ENCODE measurements around the gene ELMOD3. TPM values are rescaled to one million over a fixed set of nuclear protein-coding genes. Genes with fewer than 3 reads are reported as not detected.

Gene ELMOD3
- total RNA-seq, 3 donors from 2014 or later, result 18.1 to 29.8 (median 23.0) TPM

- no peaks in the 10 kb centered on the region for H3K36me3 ChIP-seq (ENCODE audit: low read depth)
- TF ChIP-seq CTCF (IDR thresholded peaks at IDR 0.05), result no peak
- no peak for DNase-seq
Observed at GRCh38 chr2:85385746-85386145, 31.2 kb downstream of the ELMOD3 start.

DNA sequence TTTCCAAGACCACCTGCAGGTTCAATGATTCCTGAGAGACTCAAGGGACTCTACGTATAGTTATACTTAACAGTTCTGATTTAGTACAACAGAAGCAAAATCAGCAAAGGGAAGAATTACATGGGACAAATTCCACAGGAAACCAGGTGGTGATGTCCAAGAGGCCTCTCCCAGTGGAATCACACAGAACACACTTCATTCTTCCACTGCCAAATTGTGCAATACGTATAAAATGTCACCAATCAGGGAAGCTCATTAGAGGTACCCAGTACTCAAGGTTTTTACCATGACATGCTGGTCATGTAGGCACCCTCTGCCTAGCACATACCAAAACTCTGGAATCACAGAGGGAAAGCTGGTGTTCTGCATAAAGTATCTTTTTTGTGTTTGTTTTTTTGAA, 33.2 kb downstream of the ELMOD3 start:
- DNase-seq, result no peak
- no peak for ATAC-seq

More at GRCh38 chr2:85385746-85386145, 31.2 kb downstream of the ELMOD3 start:
- intact Hi-C loops (cut with DNase I, micrococcal nuclease), result no loop called here
- no peaks in the 10 kb centered on the region for H3K4me1 ChIP-seq (ENCODE audit: low read depth)
- ATAC-seq, result no peak
- H3K9me3 ChIP-seq, result no peaks in the 10 kb centered on the region
- no peak overlapping the region for H3K4me3 ChIP-seq

DNA sequence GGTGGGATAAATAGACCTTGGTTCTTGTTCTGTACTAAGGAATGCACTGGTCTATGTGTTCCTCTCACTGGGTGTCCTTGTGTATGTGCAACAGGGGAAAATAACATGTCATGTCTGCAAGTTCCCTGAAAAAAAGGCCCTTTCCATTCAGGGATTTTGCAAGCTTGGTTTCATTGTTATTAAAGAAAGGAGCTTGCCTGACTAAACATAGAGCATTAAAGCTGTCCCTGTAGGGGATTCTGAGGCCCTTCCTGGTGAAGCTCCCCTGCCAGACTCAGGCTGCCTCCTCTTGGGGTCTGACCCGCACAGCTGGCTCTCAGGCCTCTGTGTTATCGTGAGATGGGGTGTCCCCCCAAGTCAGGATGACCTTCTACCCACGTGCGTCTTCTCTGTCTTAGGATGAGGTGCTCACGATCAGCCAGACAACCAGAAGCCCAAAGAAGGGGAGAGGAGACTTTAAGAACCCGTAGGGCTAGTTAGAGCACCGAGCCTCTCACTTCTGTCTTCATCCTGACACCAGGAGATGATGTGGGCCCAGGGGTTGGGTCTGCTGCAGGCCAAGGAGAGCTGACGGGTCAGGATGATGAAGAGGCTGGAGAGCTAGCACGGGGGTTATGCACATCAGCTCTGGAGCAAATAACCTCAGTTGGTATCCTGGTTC, 34.4 kb downstream of the ELMOD3 start:
- intact Hi-C loops (cut with DNase I, micrococcal nuclease), result no loop called here
- no peak for TF ChIP-seq CTCF (IDR thresholded peaks at IDR 0.05)
- no peaks in the 10 kb centered on the region for H3K36me3 ChIP-seq (ENCODE audit: low read depth)

More for the DNA sequence above, 33.2 kb downstream of the ELMOD3 start:
- Histone ChIP-seq H3K4me1 (ENCODE audit: low read depth) (peaks cover 5% of the 10 kb centered on the region), H3K36me3 (ENCODE audit: low read depth) (no peaks in the 10 kb centered on the region), H3K9me3 (no peaks in the 10 kb centered on the region), H3K4me3 (no peak overlapping the region)
- no peak for TF ChIP-seq CTCF (IDR thresholded peaks at IDR 0.05)
- intact Hi-C loops (cut with DNase I, micrococcal nuclease), result no loop called here

DNA sequence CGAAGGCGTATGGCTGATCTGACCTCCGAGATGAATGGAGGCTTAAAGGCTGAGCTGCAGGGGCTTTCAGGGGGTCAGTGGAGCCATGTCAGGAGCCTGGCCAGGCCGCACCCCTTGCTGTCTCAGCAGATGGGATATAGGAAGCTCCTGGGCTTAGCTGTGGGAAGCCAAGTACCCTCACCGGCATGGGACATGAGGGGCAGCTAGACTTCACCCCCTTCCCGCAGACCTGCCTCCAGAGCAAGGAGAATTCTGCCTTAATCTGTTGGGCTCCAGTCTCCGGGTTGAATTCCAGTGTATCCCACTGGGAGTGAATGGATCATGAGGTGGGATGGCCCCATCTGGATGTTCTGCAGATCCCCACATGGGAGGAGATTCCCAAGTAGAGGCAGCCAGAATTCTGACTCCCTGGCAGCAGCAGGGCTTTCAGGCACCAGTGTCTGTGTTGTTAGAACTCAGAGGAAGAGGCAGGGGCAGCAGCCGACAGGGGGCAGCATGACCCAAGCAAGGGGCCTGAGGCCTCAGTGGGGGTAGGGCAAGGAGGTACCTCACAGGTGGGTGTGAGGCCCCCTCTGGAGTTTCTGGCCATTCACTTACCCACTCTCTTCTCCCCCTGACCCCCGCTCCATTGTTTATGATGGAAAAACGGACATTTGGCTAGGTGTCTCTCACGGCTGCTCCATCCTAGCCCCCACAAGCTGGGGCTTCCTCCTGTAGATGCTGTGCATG, 36.5 kb downstream of the ELMOD3 start:
- DNase-seq, result peak; percentile 70 to 87 (median 86)
- ATAC-seq, result peak; percentile 74
- peaks cover 6% of the 10 kb centered on the region for H3K4me1 ChIP-seq (ENCODE audit: low read depth)
- peak; percentile 42 for TF ChIP-seq CTCF (IDR thresholded peaks at IDR 0.05)
- H3K9me3 ChIP-seq, result no peaks in the 10 kb centered on the region
- no peaks in the 10 kb centered on the region for H3K36me3 ChIP-seq (ENCODE audit: low read depth)
- H3K4me3 ChIP-seq, result no peak overlapping the region
- intact Hi-C loops (cut with DNase I, micrococcal nuclease), result no loop called here

More for the DNA sequence above, 34.4 kb downstream of the ELMOD3 start:
- H3K4me3 ChIP-seq, result no peak overlapping the region
- H3K9me3 ChIP-seq, result no peaks in the 10 kb centered on the region
- ATAC-seq, result no peak
- DNase-seq, result no peak
- H3K4me1 ChIP-seq (ENCODE audit: low read depth), result peaks cover 6% of the 10 kb centered on the region

- H3K36me3 ChIP-seq (ENCODE audit: low read depth), result no peaks in the 10 kb centered on the region
- no peaks in the 10 kb centered on the region for H3K9me3 ChIP-seq
- no peak overlapping the region for H3K4me3 ChIP-seq
- intact Hi-C loops (cut with DNase I, micrococcal nuclease), result no loop called here
- DNase-seq (no peak), ATAC-seq (no peak)
- no peak for TF ChIP-seq CTCF (IDR thresholded peaks at IDR 0.05)
- H3K4me1 ChIP-seq (ENCODE audit: low read depth), result peaks cover 6% of the 10 kb centered on the region
Observed at GRCh38 chr2:85393836-85394235, 39.3 kb downstream of the ELMOD3 start.

Measured in mucosa of descending colon (tissue), 3 donors.